GM12878 (cell line): Measurements from ENCODE around the gene AVP. TPM values are rescaled to one million over a fixed set of nuclear protein-coding genes. Genes with fewer than 3 reads are reported as not detected.
A peak's percentile ranks its signal among the peaks of the same experiment; 100 is the strongest.

Source experiments
- ATAC-seq: fragments of 200-7000 bp; cut with Tn5 transposase; 3 replicates; pipeline ENCODE4 v1.9.1; 2020; ENCODE audit warnings: mild to moderate bottlenecking, moderate library complexity
- BruUV-seq: library from RNA; stranded (reverse); fragments of 400-500 nt; replicated peaks from 2 replicates; lab custom pipeline; 2021; lab: Mats Ljungman, UMichigan
- CTCF ChIA-PET: fragments of 300-600 bp; sonication (Branson Sonifier 250); formaldehyde crosslinking; extraction: SDS; loops from one replicate; lab custom pipeline; 2021; ENCODE audit warnings: inconsistent platforms; lab: Yijun Ruan, JAX
- POLR2A ChIA-PET: fragments of 350-600 bp; formaldehyde crosslinking; extraction: SDS; loops from one replicate; lab custom pipeline; 2021; ENCODE audit warnings: inconsistent platforms; lab: Charles Lee
- RAD21 ChIA-PET: fragments of 300-600 bp; sonication (Branson Sonifier 250); formaldehyde crosslinking; loops from one replicate; lab custom pipeline; 2023; ENCODE audit warnings: antibody characterized with exemption; ENCODE audit not compliant: unreplicated experiment; lab: Charles Lee
- SMC1A ChIA-PET: fragments of 300-600 bp; sonication (Branson Sonifier 250); formaldehyde crosslinking; loops from one replicate; lab custom pipeline; 2023; ENCODE audit not compliant: unreplicated experiment, uncharacterized antibody; lab: Charles Lee
- DNase-seq: peaks from one replicate; pipeline ENCODE4 v3.0.0-alpha.2; 2011; ENCODE audit warnings: low read depth, low spot score
- FAIRE-seq: peaks from 3 replicates; lab custom pipeline; 2011; peaks lifted over from hg19 to GRCh38; lab: Jason Lieb, UNC
- H2AFZ ChIP-seq: 2 replicates; pipeline ENCODE4 v1.6.0; 2011; ENCODE audit warnings: low read depth, low read length, control low read depth; ENCODE audit not compliant: control insufficient read depth
- H3K27ac ChIP-seq: 2 replicates; pipeline ENCODE4 v1.5.1; 2011; ENCODE audit warnings: control low read depth; ENCODE audit not compliant: control insufficient read depth, insufficient read depth
- H3K27me3 ChIP-seq, 2 experiments: replicated peaks in 1 of 2; 2 replicates each; pipeline versions ENCODE4 v1.6.0 to v1.6.1; 2011; ENCODE audit warnings: low read length in 1 of 2; ENCODE audit not compliant: control insufficient read depth in 2 of 2, insufficient read depth in 2 of 2
- H3K36me3 ChIP-seq, 2 experiments: 2 replicates each; pipeline ENCODE4 v1.5.1; 2011; ENCODE audit warnings: low read length in 1 of 2; ENCODE audit not compliant: control insufficient read depth in 2 of 2, insufficient read depth in 2 of 2
- H3K4me1 ChIP-seq: 2 replicates; pipeline ENCODE4 v1.6.1; 2011; ENCODE audit warnings: mild to moderate bottlenecking, low read length, moderate library complexity, mixed read lengths; ENCODE audit not compliant: control insufficient read depth, insufficient read depth
- H3K4me2 ChIP-seq: 2 replicates; pipeline ENCODE4 v1.6.0; 2011; ENCODE audit warnings: control low read depth; ENCODE audit not compliant: control insufficient read depth, insufficient read depth
- H3K4me3 ChIP-seq: fragments of 200-600 bp; sonication (generic); 2 replicates; pipeline ENCODE4 v1.5.1; 2016
- H3K79me2 ChIP-seq: 2 replicates; pipeline ENCODE4 v1.6.0; 2011; ENCODE audit warnings: low read length; ENCODE audit not compliant: control insufficient read depth, insufficient read depth
- H3K9ac ChIP-seq: 2 replicates; pipeline ENCODE4 v1.8.0; 2011; ENCODE audit warnings: low read length, control low read depth, mixed read lengths; ENCODE audit not compliant: control insufficient read depth, insufficient read depth
- H3K9me3 ChIP-seq: replicated peaks from 3 replicates; pipeline ENCODE4 v1.5.1; 2011; ENCODE audit warnings: mild to moderate bottlenecking, low read length; ENCODE audit not compliant: control insufficient read depth, insufficient read depth
- H4K20me1 ChIP-seq: 2 replicates; pipeline ENCODE4 v1.6.0; 2011; ENCODE audit not compliant: control insufficient read depth, insufficient read depth
- CBX3 ChIP-seq: fragments of 200-600 bp; sonication (generic); IDR thresholded peaks from 2 replicates; pipeline ENCODE4 v1.6.1; 2016; ENCODE audit warnings: low read depth, borderline replicate concordance
- E2F8 ChIP-seq: fragments of 450-650 bp; IDR thresholded peaks from 2 replicates; pipeline ENCODE4 v1.6.1; 2018; ENCODE audit warnings: mild to moderate bottlenecking, low read depth, moderate library complexity; ENCODE audit not compliant: partially characterized antibody
- IRF4 ChIP-seq: IDR thresholded peaks from 2 replicates; pipeline ENCODE4 v1.6.1; 2011; ENCODE audit warnings: low read depth, low read length
- IRF5 ChIP-seq: fragments of 450-650 bp; IDR thresholded peaks from 2 replicates; pipeline ENCODE4 v1.6.1; 2017; ENCODE audit warnings: borderline replicate concordance
- NBN ChIP-seq: fragments of 450-650 bp; IDR thresholded peaks from 2 replicates; pipeline ENCODE4 v1.6.1; 2016
- NR2C1 ChIP-seq: fragments of 450-650 bp; IDR thresholded peaks from 2 replicates; pipeline ENCODE4 v1.6.1; 2017; ENCODE audit warnings: antibody characterized with exemption, mild to moderate bottlenecking, moderate library complexity
- NR2F1 ChIP-seq: fragments of 450-650 bp; conservative IDR thresholded peaks from 2 replicates; pipeline ENCODE4 v1.6.1; 2017; ENCODE audit warnings: mild to moderate bottlenecking
- POU2F2 ChIP-seq: IDR thresholded peaks from 3 replicates; pipeline ENCODE4 v1.6.1; 2011; ENCODE audit warnings: low read depth, mild to moderate bottlenecking, low read length, borderline replicate concordance
- RBBP5 ChIP-seq: fragments of 200-600 bp; sonication (generic); conservative IDR thresholded peaks from 2 replicates; pipeline ENCODE4 v1.6.1; 2016
- RELA ChIP-seq: fragments of 450-650 bp; IDR thresholded peaks from 2 replicates; pipeline ENCODE4 v1.8.0; 2014; ENCODE audit warnings: borderline replicate concordance; ENCODE audit not compliant: partially characterized antibody
- RFX5 ChIP-seq: IDR thresholded peaks from 2 replicates; pipeline ENCODE4 v1.6.1; 2011; ENCODE audit warnings: low read depth, low read length, improper control_type of control experiment
- SMARCA5 ChIP-seq: fragments of 450-650 bp; IDR thresholded peaks from 2 replicates; pipeline ENCODE4 v1.6.1; 2017; ENCODE audit warnings: mild to moderate bottlenecking
- SPI1 ChIP-seq: IDR thresholded peaks from 2 replicates; pipeline ENCODE4 v1.6.1; 2011; ENCODE audit warnings: low read depth, mild to moderate bottlenecking, low read length, moderate library complexity, borderline replicate concordance; ENCODE audit not compliant: insufficient read depth
- SUZ12 ChIP-seq: fragments of 200-600 bp; sonication (generic); IDR thresholded peaks from one replicate; pipeline ENCODE4 v1.6.1; 2018; ENCODE audit warnings: antibody characterized with exemption, mild to moderate bottlenecking; ENCODE audit not compliant: unreplicated experiment
- WGBS: methylation state at CpG from one replicate; pipeline ENCODE4 v1.1.6; 2016; ENCODE audit warnings: low lambda C conversion rate; ENCODE audit not compliant: insufficient replicate concordance, insufficient coverage; ENCODE audit errors: missing lambda C conversion rate; 5-methylcytosine and 5-hydroxymethylcytosine counted together
- in situ Hi-C: fragments of 300-500 bp; cut with MboI; formaldehyde crosslinking; loops from 9 replicates; pipeline ENCODE4 v1.14.3; 2018; ENCODE audit warnings: mixed read lengths
- intact Hi-C: fragments of 100-400 bp; cut with micrococcal nuclease; formaldehyde crosslinking; loops from one replicate; pipeline ENCODE4 v1.14.2; 2022; ENCODE audit not compliant: unreplicated experiment
- polyA plus RNA-seq, 11 experiments: library from polyadenylated mRNA; depleted of rRNA in 4 of 11; unstranded in 6 of 11; stranded (reverse) in 5 of 11; fragments of >200 nt; fragmentation: Nextera tagmentation in 4 of 11; fragmentation: Illumina TruSeq in 1 of 11; extraction: Ambion mirVana in 4 of 11; extraction: Trizol in 1 of 11; gene quantifications; 1 replicate in 1 of 11; 2 replicates in 10 of 11; pipeline versions ENCODE4 v1.2.1 to v1.2.3, GENCODE V29; 2011 to 2016; ENCODE audit warnings: inconsistent platforms in 2 of 11, missing spikeins in 2 of 11, low read depth in 1 of 11
- total RNA-seq, 4 experiments: library from RNA; depleted of rRNA in 3 of 4; stranded (reverse); fragments of >200 nt in 3 of 4; fragmentation: Illumina TruSeq in 1 of 4; extraction: Trizol in 1 of 4; gene quantifications; 2 replicates each; pipeline versions ENCODE4 v1.2.1 to v1.2.3, GENCODE V29; 2013 to 2021

The AVP gene
- total and polyA plus RNA-seq, 10 of the 15 experiments (the other 5 are each of a cell fraction or from before 2014, with no cell fraction given) = not detected

DNA sequence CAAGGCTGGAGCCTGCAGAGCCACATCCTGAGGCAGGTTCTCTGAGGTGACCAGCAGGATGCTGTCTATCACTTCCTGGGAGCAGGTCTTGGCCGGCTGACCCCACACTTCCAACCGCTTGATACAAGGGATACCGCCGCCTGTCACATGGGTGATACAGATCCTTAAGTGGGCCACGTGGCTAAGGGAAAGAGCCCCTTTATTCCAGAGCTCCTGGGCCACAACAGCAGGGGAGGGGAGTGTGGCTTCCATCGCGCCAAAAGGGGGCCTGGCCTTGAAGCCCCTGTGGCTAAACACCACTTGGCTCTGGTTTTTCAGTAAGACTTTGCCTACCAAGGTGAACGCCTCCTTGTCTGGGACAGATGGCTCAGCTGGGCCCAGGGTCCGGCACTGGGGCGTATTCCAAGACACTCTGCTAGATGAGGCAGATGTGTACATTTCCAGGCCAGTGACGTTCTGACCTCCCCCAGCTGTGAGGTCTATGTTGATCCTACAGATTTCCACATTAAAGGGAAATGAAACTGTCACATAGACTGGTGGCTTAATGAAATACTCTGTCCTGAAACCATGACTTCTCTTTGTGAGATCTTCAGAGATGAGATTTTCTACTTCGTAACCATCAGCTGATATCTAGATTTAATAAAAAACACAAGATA is 37.6 kb upstream of the AVP start:
- DNase-seq (no peak), FAIRE-seq (no peak), ATAC-seq (no peak)
- intact Hi-C loops = no loop called here
- Histone ChIP-seq H3K27me3 (no peaks in the 10 kb centered on the region), H3K9me3 (peaks cover 6% of the 10 kb centered on the region; the same call in 2 of the 3 replicates), H3K4me1 (no peaks in the 10 kb centered on the region), H2AFZ (no peak overlapping the region), H4K20me1 (no peaks in the 10 kb centered on the region), H3K27ac (no peak overlapping the region), H3K4me2 (no peak overlapping the region), H3K36me3 (peaks cover 6% of the 10 kb centered on the region in 2 experiments; a peak in 3 of 4 replicates), H3K79me2 (no peaks in the 10 kb centered on the region), H3K9ac (no peak overlapping the region), H3K4me3 (no peak overlapping the region)
- ChIA-PET POLR2A (no interaction called here), CTCF (no interaction called here), SMC1A (no interaction called here), RAD21 (interaction anchor here (1.1 kb wide), 1 partner anchor 194 kb away, joined by 3 read pairs; no protein-coding TSS in a partner anchor)
- in situ Hi-C loops = no loop called here
- BruUV-seq = no TSS peak
- peak; percentile 27; the same call in 1 of the 2 replicates for TF ChIP-seq SPI1
- TF ChIP-seq RBBP5 = no peak
- no peak for TF ChIP-seq IRF4
- TF ChIP-seq SUZ12 = no peak
- TF ChIP-seq RELA = no peak
- WGBS = 92% methylated on average over 12 of the region's 12 CpGs

DNA sequence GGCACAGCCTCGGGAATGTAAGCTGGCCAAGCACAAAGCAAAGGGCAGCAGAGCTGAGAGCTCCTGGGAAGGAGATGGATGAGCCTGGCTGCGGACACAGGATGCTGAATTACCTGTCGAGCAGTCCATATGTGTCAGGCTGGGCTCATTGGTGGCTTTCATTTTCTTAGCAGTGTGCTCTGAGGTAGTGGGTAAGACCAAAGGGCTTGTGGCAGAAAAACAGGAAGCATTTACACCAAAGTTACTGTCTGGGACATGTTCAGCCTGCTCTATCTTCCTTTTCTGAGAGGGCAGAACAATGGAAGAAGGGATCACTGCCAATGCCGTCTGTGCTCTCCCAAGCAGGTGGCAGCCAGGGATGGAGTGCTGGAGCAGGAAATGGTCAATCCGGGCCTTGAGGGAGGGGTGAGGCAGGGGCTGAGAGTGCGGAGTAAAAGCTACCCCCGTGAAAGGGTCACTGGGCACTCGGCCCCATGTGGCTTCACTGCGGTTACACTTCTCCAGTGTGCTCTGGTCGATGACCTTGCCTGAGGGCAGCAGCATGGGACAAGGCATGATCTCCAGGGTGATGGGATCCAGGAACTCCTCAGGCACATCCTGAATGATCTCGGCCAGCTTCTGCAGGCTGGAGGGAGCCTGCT is 36.9 kb upstream of the AVP start:
- Histone ChIP-seq H3K27ac (no peak overlapping the region), H4K20me1 (no peaks in the 10 kb centered on the region), H3K27me3 (no peaks in the 10 kb centered on the region), H3K36me3 (peaks cover 6% of the 10 kb centered on the region in 2 experiments; a peak in 3 of 4 replicates), H2AFZ (no peak overlapping the region), H3K9me3 (peaks cover 6% of the 10 kb centered on the region; the same call in 2 of the 3 replicates), H3K4me3 (no peak overlapping the region), H3K4me2 (no peak overlapping the region), H3K4me1 (no peaks in the 10 kb centered on the region), H3K9ac (no peak overlapping the region), H3K79me2 (no peaks in the 10 kb centered on the region)
- no peak for DNase-seq
- SMC1A ChIA-PET = no interaction called here
- BruUV-seq = no TSS peak
- RAD21 ChIA-PET = interaction anchor here (1.1 kb wide), 1 partner anchor 195 kb away, joined by 3 read pairs; no protein-coding TSS in a partner anchor
- POLR2A ChIA-PET = no interaction called here
- no peak for FAIRE-seq
- intact Hi-C loops (no loop called here), in situ Hi-C loops (no loop called here)
- WGBS = 87% methylated on average over 11 of the region's 11 CpGs
- no peak for ATAC-seq
- CTCF ChIA-PET = no interaction called here
- TF ChIP-seq POU2F2 (no peak), RFX5 (no peak), CBX3 (no peak), E2F8 (no peak), NR2F1 (no peak), SMARCA5 (no peak), NBN (no peak), NR2C1 (no peak), IRF5 (no peak)
